AG10803 (cell line): Measurements from ENCODE around the gene ID4.
A peak's percentile ranks its signal among the peaks of the same experiment; 100 is the strongest.

Experiments
- DNase-seq: peaks from one replicate; pipeline ENCODE4 v3.0.0; 2010; ENCODE audit warnings: low read depth
- H3K4me3 ChIP-seq: 2 replicates; pipeline ENCODE4 v1.5.1; 2011; ENCODE audit warnings: mild to moderate bottlenecking, low read length, control low read depth
- CTCF ChIP-seq: conservative IDR thresholded peaks from 2 replicates; pipeline ENCODE4 v1.5.1; 2011; ENCODE audit warnings: mild to moderate bottlenecking, low read length, control low read depth, inconsistent platforms

Gene ID4

GRCh38 chr6:19811397-19812079 lies 25.6 kb upstream of the ID4 start:
- no peak for DNase-seq
- TF ChIP-seq CTCF: no peak
- H3K4me3 ChIP-seq: no peak overlapping the region

- peak; percentile 72 for DNase-seq
- H3K4me3 ChIP-seq: no peak overlapping the region
- peak; percentile 75 for TF ChIP-seq CTCF
These were observed 24.6 kb upstream of the ID4 start for GRCh38 chr6:19812512-19813119.

GRCh38 chr6:19818805-19819204 lies 18.4 kb upstream of the ID4 start:
- no peak for TF ChIP-seq CTCF
- H3K4me3 ChIP-seq: no peak overlapping the region
- DNase-seq: no peak

- TF ChIP-seq CTCF: no peak
- no peak overlapping the region for H3K4me3 ChIP-seq
- peak; percentile 39 for DNase-seq
These were observed 12.9 kb upstream of the ID4 start for GRCh38 chr6:19824058-19824807.

- H3K4me3 ChIP-seq: no peak overlapping the region
- DNase-seq: no peak
- no peak for TF ChIP-seq CTCF
These were observed 9.9 kb upstream of the ID4 start for GRCh38 chr6:19827247-19827646.

GRCh38 chr6:19827903-19828302 lies 9.3 kb upstream of the ID4 start:
- TF ChIP-seq CTCF: no peak
- no peak overlapping the region for H3K4me3 ChIP-seq
- no peak for DNase-seq
